Activated CD8-positive, alpha-beta memory T cell treated with anti-CD3 and anti-CD28 coated beads for 1 hour (primary cell): ENCODE results near the gene TICRR.

Source experiments
- DNase-seq, 2 donors: peaks; one replicate each; pipeline ENCODE4 v3.0.0-alpha.2; 2020; ENCODE audit warnings: low read depth in 1 of 2; ENCODE audit errors: extremely low read depth in 1 of 2

TICRR gene

GRCh38 chr15:89627256-89627970 lies 52.1 kb downstream of the TICRR start:
- DNase-seq = no peak

GRCh38 chr15:89628301-89628700 lies 53.0 kb downstream of the TICRR start:
- DNase-seq = no peak

- no peak for DNase-seq
Observed at GRCh38 chr15:89628806-89629715, 53.8 kb downstream of the TICRR start.

DNA sequence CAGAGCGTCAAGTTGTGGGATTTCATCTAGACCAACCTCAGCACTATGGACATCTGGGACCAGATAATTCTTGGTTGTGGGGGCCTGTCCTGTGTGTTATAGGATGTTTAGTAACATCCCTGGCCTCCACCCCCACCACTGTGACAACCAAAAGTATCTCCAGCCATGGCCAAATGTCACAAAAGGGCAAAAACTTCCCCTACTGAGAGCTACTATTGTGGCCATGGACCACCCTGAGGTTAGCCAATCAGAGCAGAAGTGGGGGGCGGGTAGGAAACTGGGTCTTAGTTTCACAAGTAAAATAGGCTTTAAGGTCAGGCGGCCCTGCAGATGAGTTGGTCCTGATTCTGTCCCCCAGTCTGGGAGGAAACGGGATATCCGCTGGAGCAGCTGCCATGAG lies 54.6 kb downstream of the TICRR start:
- no peak for DNase-seq

- no peak for DNase-seq
Observed at GRCh38 chr15:89630260-89630659, 55.0 kb downstream of the TICRR start.

GRCh38 chr15:89630974-89631901 lies 56.0 kb downstream of the TICRR start:
- DNase-seq = no peak

GRCh38 chr15:89631902-89632264 lies 56.6 kb downstream of the TICRR start:
- no peak for DNase-seq

- DNase-seq = no peak
Observed at GRCh38 chr15:89632563-89633430, 57.5 kb downstream of the TICRR start.

- no peak for DNase-seq
Observed at GRCh38 chr15:89633585-89633984, 58.3 kb downstream of the TICRR start.

DNA sequence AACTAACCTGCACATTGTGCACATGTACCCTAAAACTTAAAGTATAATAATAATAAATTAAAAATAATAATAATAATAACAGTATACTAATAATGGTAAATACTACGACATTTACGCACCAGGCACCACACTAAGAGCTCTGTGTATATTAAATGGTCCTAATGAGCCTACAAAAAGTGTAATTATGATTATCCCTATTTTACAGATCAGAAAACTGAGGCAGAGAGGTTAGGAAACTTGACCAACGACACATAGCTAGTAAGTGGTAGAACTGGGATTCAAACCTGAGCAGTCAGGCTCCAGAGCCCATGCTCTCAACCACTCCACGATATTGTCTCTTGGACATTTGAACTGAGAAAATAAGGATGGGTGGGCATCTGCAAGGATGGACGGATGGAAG lies 65.0 kb downstream of the TICRR start:
- no peak for DNase-seq

- DNase-seq = no peak
Observed at GRCh38 chr15:89641053-89641452, 65.8 kb downstream of the TICRR start.

- no peak for DNase-seq
Observed at GRCh38 chr15:89642106-89642505, 66.8 kb downstream of the TICRR start.

DNA sequence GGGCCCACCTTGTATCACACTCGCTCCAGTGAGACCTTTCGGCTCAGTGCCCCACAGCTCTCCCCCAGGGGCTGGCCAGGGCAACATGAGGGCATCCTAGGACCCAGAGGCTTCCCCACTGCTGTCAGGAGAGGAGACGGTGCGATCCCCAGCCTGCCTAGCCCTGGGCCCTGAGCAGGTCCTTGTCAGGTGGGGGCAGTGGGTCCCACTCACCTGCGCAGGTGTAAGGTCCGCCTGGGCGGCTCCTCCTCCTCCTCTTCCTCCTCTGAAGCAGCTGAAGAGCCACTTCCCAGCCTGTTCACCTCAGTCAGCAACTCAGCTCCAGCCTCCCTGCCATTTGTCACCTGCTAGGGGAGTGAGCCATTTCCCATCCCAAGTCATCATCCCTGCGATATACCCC lies 70.4 kb downstream of the TICRR start:
- DNase-seq = no peak

GRCh38 chr15:89646416-89647141 lies 71.3 kb downstream of the TICRR start:
- no peak for DNase-seq

DNA sequence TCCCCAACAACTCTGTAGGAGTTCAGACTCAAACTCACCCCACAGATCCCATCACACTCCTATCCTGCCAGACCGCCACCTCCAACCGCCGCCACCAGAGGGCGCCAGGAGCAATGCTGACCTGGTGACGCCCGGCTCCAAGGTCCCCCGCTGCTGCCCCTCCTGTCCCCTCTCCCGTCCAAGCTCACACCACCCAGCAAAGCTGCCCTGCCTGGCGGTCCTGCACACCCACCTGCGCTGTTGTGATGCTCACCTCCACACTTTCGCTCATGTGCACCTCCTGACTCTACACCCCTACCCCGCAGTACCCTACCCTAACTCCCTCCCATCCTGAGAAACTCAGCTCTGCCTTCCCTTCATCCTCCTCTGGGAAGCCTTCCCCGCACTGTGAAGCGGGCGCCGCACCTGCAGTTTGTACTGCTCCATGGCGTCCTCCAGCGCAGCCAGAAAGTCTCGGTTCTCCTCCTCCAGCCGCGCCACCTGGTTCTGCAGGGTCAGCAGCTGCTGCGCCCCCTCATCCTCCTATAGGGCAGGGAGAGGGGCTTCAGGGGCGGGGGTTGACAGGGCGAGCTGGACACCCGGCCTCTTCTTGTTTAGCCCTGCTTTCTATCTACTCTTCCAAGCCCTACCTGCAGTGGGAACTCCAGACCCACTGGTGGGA lies 72.1 kb downstream of the TICRR start:
- DNase-seq = peak; percentile 17 to 42

- no peak for DNase-seq
Observed at GRCh38 chr15:89648106-89649012, 73.1 kb downstream of the TICRR start.

- no peak for DNase-seq
Observed at GRCh38 chr15:89649013-89649625, 73.8 kb downstream of the TICRR start.

DNA sequence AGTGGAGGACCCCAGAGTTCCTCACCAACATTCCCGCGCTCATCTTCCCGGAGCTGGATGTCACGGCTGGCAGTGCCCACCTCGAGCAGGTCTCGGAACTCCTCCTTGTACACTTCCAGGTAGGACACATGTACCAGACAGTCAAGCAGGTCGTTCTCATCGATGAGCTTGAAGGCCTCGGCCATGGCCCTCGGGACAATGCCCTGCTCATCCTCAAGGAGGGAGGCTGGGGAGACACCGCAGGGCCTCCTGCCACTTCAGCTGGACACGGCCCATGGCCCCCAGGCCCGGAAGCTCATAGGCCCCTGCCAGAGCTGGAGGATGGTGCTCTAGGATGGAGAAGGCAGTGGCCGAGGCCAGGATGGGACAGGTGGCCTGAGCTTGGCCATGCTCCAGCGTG lies 74.4 kb downstream of the TICRR start:
- DNase-seq = no peak
